Esophagus muscularis mucosa (tissue), 3 donors: Measurements from ENCODE around the gene ZNG1C.
"Not testable (repeated sequence)": the region's sequence is repeated elsewhere in the genome, so short reads cannot be mapped to it uniquely, and the experiment has no call there.

Experiments used
- CTCF ChIP-seq, 3 experiments: fragments of 200-600 bp in 2 of 3; fragments of 450-650 bp in 1 of 3; sonication (generic) in 2 of 3; IDR thresholded peaks; one replicate each; pipeline ENCODE4 v1.5.1; 2017 to 2019; ENCODE audit warnings: antibody characterized with exemption in 3 of 3, mild to moderate bottlenecking in 2 of 3, moderate library complexity in 1 of 3
- POLR2A ChIP-seq: fragments of 450-650 bp; IDR thresholded peaks from one replicate; pipeline ENCODE4 v1.6.1; 2017; ENCODE audit warnings: antibody characterized with exemption, moderate library complexity, mild to moderate bottlenecking, low read depth
- POLR2AphosphoS5 ChIP-seq, 2 donors: sonication (generic); formaldehyde crosslinking; IDR thresholded peaks; one replicate each; pipeline ENCODE4 v1.6.1; 2017; ENCODE audit warnings: antibody characterized with exemption in 2 of 2

- TF ChIP-seq POLR2A; CTCF (IDR thresholded peaks at IDR 0.05); POLR2AphosphoS5 (IDR thresholded peaks at IDR 0.05): not testable (repeated sequence)
Measured at GRCh38 chr9:68306391-68306964, 64.7 kb downstream of the ZNG1C start.
